ENCODE results near the gene RPL10. TPM values are rescaled to one million over a fixed set of nuclear protein-coding genes. Genes with fewer than 3 reads are reported as not detected.

The RPL10 gene
- total RNA-seq, 1 experiment from 2014 or later: 2,445 TPM

DNA sequence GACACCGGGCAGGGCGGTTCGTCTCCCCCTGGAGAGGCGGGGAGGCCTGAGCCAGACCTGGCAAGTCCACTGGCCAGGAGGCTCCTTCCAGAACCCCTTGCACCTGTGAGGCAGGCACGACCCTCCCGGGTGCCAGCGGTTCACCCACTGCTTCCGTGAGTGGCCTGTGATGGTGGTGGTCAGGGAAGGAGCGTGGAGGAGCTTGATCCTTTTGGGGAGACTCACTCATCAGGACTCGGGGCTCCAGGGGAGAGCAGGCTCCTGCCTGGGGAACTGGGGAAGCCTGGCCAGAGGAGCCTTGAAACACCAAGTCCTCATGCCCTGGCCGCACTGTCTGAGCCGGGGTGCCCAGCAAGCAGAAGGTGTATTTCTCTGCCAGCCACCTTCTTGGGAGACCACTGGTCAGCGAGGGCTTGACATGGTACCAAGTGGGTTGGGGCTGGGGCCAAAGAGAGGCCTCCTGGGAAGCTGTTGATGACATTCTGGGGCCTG is 46.6 kb downstream of the RPL10 start:
- Histone ChIP-seq H3K9me3 (ENCODE audit: low read depth, low read length, poor library complexity, severe bottlenecking) (no peaks in the 10 kb centered on the region), H3K4me3 (ENCODE audit: low read depth, low read length, poor library complexity, severe bottlenecking) (peak overlapping the region; percentile 61), H3K36me3 (ENCODE audit: insufficient read depth, low read length, poor library complexity, severe bottlenecking) (peaks cover 13% of the 10 kb centered on the region), H3K27ac (ENCODE audit: low read depth, low read length, poor library complexity, severe bottlenecking) (peak overlapping the region; percentile 78), H3K4me1 (ENCODE audit: insufficient read depth, low read length, poor library complexity, severe bottlenecking) (peaks cover 6% of the 10 kb centered on the region), H3K27me3 (replicated peaks; ENCODE audit: insufficient read depth, low read depth, low read length, poor library complexity) (no peaks in the 10 kb centered on the region)
- POLR2A ChIA-PET (ENCODE audit: low non-redundant PET): no interaction called here
- intact Hi-C loops (cut with micrococcal nuclease; ENCODE audit: unreplicated experiment): no loop called here
- no TSS peak for BruUV-seq (replicated peaks)
- CTCF ChIA-PET: no interaction called here
- TF ChIP-seq CTCF (conservative IDR thresholded peaks at IDR 0.05; ENCODE audit: low read depth, low read length) (no peak), EZH2 (IDR thresholded peaks at IDR 0.05; ENCODE audit: borderline replicate concordance, low read depth, low read length, poor library complexity, severe bottlenecking) (no peak)
- DNase-seq (ENCODE audit: low spot score): no peak

- POLR2A ChIA-PET (ENCODE audit: low non-redundant PET): no interaction called here
- BruUV-seq (replicated peaks): no TSS peak
- no peak overlapping the region for H3K27ac ChIP-seq (ENCODE audit: low read depth, low read length, poor library complexity, severe bottlenecking)
- H3K36me3 ChIP-seq (ENCODE audit: insufficient read depth, low read length, poor library complexity, severe bottlenecking): peaks cover 4% of the 10 kb centered on the region
- H3K4me1 ChIP-seq (ENCODE audit: insufficient read depth, low read length, poor library complexity, severe bottlenecking): peaks cover 6% of the 10 kb centered on the region
- intact Hi-C loops (cut with micrococcal nuclease; ENCODE audit: unreplicated experiment): no loop called here
- no peak for DNase-seq (ENCODE audit: low spot score)
- CTCF ChIA-PET: no interaction called here
- H3K27me3 ChIP-seq (replicated peaks; ENCODE audit: insufficient read depth, low read depth, low read length, poor library complexity): no peaks in the 10 kb centered on the region
- H3K9me3 ChIP-seq (ENCODE audit: low read depth, low read length, poor library complexity, severe bottlenecking): no peaks in the 10 kb centered on the region
- no peak for TF ChIP-seq CTCF (conservative IDR thresholded peaks at IDR 0.05; ENCODE audit: low read depth, low read length)
- TF ChIP-seq EZH2 (IDR thresholded peaks at IDR 0.05; ENCODE audit: borderline replicate concordance, low read depth, low read length, poor library complexity, severe bottlenecking): no peak
- H3K4me3 ChIP-seq (ENCODE audit: low read depth, low read length, poor library complexity, severe bottlenecking): no peak overlapping the region
These were observed 47.6 kb downstream of the RPL10 start for GRCh38 chrX:154445776-154446175.

- TF ChIP-seq EZH2 (IDR thresholded peaks at IDR 0.05; ENCODE audit: borderline replicate concordance, low read depth, low read length, poor library complexity, severe bottlenecking) (no peak), CTCF (conservative IDR thresholded peaks at IDR 0.05; ENCODE audit: low read depth, low read length) (no peak)
- no TSS peak for BruUV-seq (replicated peaks)
- H3K27me3 ChIP-seq (replicated peaks; ENCODE audit: insufficient read depth, low read depth, low read length, poor library complexity): no peaks in the 10 kb centered on the region
- peaks cover 4% of the 10 kb centered on the region for H3K36me3 ChIP-seq (ENCODE audit: insufficient read depth, low read length, poor library complexity, severe bottlenecking)
- peaks cover 6% of the 10 kb centered on the region for H3K4me1 ChIP-seq (ENCODE audit: insufficient read depth, low read length, poor library complexity, severe bottlenecking)
- no peak for DNase-seq (ENCODE audit: low spot score)
- H3K4me3 ChIP-seq (ENCODE audit: low read depth, low read length, poor library complexity, severe bottlenecking): no peak overlapping the region
- intact Hi-C loops (cut with micrococcal nuclease; ENCODE audit: unreplicated experiment): no loop called here
- no peak overlapping the region for H3K27ac ChIP-seq (ENCODE audit: low read depth, low read length, poor library complexity, severe bottlenecking)
- ChIA-PET CTCF (no interaction called here), POLR2A (ENCODE audit: low non-redundant PET) (no interaction called here)
- no peaks in the 10 kb centered on the region for H3K9me3 ChIP-seq (ENCODE audit: low read depth, low read length, poor library complexity, severe bottlenecking)
These were observed 48.3 kb downstream of the RPL10 start for GRCh38 chrX:154446430-154446829.

Data from A673 (cell line).